ENCODE measurements around the gene WDR47. TPM values are rescaled to one million over a fixed set of nuclear protein-coding genes. Genes with fewer than 3 reads are reported as not detected.

The WDR47 gene
- 6.7 and 7.7 TPM in 2 replicates for total RNA-seq (2014; rRNA removed; shearing (Covaris generic))
- polyA plus RNA-seq (2014; cell fraction: nucleus; rRNA removed) = 3.7 and 4.5 TPM in 2 replicates

GRCh38 chr1:109041621-109042468 lies at the start of gene WDR47:
Gene WDR47 (minus strand): TSS chr1:109042102. CDS start chr1:109023512, 18,590 bp downstream.
- DNase-seq (ENCODE audit: extremely low read depth, low read depth) = peak; percentile 91

DNA sequence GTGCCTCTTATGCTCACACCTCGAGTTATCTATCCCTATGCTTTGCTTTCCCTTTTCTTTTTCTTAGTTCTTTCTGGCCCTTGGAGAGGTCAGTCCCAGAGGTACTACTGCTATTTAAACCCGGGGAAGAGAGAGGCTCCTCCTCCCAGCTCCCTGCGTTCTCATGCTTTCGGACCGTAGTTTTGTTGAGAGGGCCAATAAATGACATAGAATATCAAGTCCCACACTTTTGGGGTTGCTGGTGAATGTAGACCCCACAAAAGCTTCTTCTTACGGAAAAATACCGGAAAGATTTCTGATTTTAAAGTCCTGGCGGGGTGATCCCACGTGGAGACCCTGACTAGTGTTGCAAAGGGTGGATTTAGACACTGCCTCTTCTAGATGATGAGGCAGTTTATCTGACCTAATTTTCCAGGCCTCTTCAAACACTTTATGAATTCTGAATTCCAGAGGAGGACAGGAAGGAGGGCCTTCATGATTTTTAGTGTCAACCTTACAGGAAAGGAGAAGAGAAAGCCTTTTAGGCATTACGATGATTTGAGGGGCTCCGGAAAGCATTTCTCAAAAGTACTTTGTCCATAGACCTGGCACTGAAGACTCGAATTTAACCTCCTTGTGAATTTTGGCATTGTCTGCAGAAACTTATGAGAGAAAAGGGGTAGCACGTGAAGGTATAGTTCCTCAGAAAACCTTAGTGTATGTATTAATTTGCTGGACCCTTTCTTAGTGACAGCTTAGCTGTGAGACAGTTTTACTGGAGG lies 49.4 kb upstream of the WDR47 start:
- no peak for DNase-seq (ENCODE audit: extremely low read depth, low read depth)

DNA sequence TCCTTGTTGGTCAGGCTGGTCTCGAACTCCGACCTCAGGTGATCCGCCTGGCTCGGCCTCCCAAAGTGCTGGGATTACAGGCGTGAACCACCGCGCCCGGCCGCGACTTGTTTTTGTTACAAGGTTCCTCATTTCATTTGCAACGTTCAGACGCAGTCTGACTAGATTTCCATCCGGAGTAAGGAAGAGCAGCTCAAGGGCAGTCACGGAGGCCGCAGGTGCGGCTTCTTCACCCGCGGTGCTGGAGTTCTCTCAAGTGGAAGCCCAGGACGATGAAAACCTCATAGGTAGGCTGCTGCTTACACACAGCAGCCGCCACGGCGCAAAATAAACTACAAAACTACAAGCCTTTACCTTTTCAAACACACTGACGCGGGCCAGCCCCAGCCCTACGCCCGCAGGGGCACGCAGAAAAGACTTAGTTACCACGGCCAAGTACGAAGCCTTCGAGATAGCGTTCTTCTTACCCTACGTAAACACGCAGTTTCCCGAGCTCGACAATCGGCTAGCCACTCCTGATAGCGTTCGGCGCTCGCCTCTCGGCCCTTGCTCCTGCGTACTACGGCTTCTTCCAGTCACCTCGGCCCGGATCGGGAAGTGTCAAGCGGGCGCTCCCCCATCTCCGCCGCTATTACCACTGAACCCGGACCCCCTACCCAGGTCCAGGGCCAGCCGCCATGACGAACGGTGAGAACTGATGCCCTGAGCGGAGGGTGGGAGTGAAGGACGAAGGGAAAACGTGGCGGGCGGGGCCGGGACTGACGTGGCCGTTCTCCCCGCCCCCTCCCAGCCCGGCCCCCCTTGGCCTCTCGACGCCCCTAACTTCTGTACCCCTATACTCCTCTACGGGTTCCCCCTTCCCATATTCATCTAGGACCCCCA lies 48.5 kb upstream of the WDR47 start, which contains the start of gene TMEM167B:
Gene TMEM167B (plus strand): TSS at position 569 of the 882 bp plus-strand sequence. CDS start 109 bp downstream, at position 678.
- DNase-seq (ENCODE audit: extremely low read depth, low read depth) = peak; percentile 82

DNA sequence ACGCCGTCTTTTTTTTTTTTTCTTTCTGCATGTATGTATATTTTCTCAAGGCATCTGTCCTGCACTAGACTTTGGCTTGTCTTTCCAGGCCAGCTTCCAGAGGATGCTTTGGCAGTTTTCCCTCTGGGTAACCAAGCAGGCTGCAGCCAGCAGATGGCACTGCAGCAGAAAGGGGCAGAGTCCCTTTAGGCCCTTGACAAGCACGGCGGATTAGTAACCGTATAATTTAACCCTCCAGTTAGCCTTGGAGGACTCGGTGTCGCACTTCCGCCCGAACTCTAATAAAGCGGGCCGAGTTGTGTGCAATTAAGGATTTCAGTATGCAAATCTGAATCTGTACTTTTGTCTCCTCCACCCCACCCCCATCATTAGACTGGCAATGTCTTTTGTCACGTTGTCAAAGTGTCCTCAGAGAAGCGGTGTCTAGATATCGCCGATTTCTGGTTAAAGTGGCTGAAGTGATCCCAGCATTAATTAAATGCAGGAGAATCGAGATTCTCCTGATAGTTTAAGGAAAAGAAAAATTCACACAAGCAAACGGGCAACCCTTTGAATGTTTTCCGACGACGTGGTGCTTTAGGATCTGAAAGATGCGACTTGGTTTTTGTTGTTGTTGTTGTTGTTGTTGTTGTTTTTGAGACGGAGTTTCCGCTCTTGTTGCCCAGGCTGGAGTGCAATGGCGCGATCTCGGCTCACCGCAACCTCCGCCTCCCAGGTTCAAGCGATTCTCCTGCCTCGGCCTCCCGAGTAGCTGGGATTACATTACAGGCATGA lies 47.5 kb upstream of the WDR47 start:
- no peak for DNase-seq (ENCODE audit: extremely low read depth, low read depth)

GRCh38 chr1:109084563-109085517 lies 42.9 kb upstream of the WDR47 start:
- DNase-seq (ENCODE audit: extremely low read depth, low read depth) = no peak

DNA sequence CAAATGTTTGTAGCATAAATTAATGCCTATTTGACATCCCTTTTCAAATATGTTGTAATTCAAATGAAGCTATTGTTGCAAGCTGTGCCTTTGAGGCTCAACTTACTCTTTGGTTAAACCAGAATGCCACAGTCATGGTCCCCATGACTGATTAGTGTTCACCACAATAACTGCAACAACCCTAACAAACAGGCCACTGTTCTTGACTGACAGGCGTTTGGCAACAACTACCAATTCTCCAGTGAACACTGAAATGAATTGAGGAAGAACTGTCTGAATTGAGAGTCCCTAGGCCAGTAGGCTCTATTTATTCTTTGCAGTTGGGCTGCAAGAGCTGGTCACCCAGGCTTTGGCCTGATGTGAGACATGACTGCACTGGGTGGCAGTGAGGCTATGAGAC lies 42.0 kb upstream of the WDR47 start:
- no peak for DNase-seq (ENCODE audit: extremely low read depth, low read depth)

DNA sequence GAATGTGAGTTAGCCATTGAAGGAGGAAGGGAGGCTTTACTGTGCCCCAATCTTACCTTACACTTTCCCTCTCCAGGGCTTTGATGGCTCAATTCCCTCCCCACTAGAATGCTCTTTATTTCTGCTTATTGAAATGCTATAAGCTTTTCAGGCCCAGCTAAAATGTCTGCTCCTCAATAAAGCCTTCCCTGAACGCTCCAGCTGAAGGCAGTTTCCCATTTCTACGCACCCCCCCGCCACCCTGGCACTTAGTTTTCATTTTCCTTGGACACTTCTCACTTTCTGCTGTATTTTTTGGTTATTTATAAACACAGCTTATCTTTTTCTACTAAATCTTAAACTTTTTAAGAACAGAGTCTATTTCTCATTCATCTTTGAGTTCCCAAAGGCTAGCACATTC lies 41.6 kb upstream of the WDR47 start:
- DNase-seq (ENCODE audit: extremely low read depth, low read depth) = no peak

DNA sequence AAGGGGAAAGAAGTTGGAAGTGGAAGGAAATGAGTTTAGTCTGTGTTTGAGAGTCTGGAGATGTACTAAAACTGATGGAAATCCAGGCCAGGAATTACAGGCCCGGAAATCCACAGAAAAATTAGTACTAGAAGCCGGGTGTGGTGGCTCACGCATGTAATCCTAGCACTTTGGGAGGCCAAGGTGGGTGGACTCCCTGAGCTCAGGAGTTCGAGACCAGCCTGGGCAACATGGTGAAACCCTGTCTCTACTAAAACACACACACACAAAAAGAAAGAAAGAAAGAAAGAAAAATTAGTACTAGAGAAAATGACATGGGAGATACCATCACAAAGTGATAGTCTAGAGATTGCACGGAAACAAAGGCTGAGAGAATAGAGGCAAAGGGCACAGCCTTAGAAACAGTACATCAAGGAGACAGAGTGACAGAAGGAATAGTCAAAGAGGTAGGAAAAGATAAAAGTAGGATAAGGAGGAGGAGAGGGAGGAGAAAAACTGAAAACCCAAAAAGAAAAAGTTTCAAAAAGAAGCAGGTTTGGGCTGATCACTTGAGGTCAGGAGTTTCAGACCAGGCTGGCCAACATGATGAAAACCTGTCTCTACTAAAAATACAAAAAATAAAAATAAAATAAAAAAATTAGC lies 38.7 kb upstream of the WDR47 start:
- DNase-seq (ENCODE audit: extremely low read depth, low read depth) = no peak

- DNase-seq (ENCODE audit: extremely low read depth, low read depth) = no peak
Observed at GRCh38 chr1:109079240-109079622, 37.3 kb upstream of the WDR47 start.

DNA sequence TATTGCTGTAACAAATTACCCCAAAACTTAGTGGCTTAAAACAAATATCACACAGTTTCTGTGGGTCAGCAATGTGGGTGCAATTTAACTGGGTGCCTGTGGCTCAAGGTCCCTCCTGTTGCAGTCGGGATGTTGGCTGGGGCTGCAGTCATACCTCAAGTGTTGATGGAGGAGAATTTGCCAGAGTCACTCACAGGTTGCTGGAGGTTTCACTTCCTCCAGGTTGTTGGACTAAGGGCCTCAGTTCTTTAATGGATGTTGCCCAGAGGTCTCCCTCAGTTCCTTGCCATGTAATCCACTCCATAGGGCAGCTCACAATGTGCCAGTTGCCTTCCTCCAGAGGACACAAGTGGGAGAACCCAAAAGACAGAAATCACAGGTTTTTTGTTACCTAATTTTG lies 36.4 kb upstream of the WDR47 start:
- no peak for DNase-seq (ENCODE audit: extremely low read depth, low read depth)

GRCh38 chr1:109075531-109076490 lies 33.9 kb upstream of the WDR47 start, which contains the start of gene TAF13:
Gene TAF13 (minus strand): TSS chr1:109076003. CDS start chr1:109075947, 56 bp downstream.
- DNase-seq (ENCODE audit: extremely low read depth, low read depth) = peak; percentile 93

DNA sequence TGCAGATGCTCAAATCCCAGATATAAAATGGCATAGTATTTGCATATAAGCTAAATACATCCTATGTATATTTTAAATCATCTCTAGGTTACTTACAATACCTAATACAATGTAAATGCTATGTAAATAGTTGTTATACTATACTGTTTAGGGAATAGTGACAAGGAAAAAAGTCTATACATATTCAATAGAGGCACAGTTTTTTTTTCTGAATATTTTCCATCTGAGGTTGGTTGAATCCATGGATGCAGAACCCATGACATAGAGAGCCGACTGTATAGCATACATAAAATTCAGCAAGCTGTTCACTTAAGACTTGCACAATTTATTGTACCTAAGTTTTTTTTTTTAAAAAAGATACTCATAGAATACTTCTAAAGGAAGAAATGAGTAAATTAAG lies 27.4 kb upstream of the WDR47 start:
- no peak for DNase-seq (ENCODE audit: extremely low read depth, low read depth)

- no peak for DNase-seq (ENCODE audit: extremely low read depth, low read depth)
Observed at GRCh38 chr1:109067883-109068282, 26.0 kb upstream of the WDR47 start.

DNA sequence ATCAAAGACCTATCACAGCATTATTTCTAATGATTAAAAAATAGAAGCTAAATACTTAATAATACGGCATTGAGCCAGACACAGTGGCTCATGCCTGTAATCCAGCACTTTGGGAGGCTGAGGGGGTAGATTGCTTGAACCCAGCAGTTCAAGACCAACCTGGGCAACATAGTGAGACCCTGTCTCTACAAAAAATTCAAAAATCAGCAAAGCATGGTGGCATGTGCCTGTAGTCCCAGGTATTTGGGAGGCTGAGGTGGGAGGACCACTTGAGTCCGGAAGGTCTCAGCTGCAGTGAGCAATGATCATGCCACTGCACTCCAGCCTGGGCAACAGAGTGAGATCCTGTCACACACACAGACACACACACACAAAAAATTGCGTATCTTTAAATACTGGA lies 23.2 kb upstream of the WDR47 start:
- DNase-seq (ENCODE audit: extremely low read depth, low read depth) = no peak

DNA sequence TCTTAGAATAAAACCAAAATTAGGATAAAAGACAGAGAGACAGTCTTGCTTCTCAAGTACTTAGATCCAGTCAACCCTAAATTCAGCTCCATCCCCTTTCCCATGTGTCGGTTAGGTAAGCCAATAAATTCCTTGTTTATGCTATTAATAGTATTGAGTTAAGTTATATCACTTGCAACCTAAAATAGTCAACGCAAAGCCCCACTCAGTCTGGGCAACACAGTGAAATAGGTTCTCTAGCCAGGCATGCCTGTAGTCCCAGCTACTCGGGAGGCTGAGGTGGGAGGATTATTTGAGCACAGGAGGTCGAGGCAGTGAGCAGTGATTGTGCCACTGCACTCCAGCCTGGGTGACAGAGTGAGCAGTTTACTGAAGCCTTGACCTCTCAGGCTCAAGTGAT lies 19.3 kb upstream of the WDR47 start:
- no peak for DNase-seq (ENCODE audit: extremely low read depth, low read depth)

GRCh38 chr1:109060707-109061106 lies 18.8 kb upstream of the WDR47 start:
- DNase-seq (ENCODE audit: extremely low read depth, low read depth) = no peak

DNA sequence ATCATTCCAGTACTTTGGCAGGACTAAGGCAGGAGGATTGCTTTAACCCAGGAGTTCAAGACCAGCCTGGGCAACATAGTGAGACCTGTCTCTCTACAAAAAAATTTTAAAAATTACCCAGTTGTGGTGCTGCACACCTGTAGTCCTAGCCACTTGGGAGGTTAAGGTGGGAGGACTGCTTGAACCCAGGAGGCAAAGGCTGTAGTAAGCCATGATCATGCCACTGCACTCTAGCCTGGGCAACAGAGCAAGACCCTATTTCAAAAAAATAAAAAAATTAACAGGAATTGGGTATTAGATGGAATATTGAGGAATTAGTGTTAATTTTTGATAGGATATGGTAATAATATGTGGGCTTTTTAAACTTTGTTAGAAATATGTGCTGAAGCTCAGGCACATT lies 17.1 kb upstream of the WDR47 start:
- no peak for DNase-seq (ENCODE audit: extremely low read depth, low read depth)
